ENCODE data around the gene RBBP9.

DNA sequence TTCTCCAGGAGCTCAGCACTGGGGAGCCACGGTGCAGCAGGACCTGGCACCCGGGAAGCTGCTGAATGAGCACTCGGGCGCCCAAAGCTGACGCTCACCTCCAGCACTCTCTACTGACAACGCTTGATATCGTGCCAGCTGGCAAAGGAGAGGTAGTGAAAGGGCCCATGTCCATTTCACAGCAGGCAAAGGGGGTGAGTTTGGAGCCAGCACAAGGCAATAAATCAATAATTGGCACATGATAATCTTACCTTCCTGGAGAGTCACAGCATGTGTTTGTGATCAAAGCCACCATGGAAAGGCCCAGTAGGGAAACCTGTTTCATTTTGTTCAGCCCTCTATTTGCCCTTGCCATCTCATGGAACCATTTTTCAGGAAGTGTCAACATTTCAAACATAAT is 46.9 kb upstream of the RBBP9 start:
- no peak for TF ChIP-seq EZH2 (IDR thresholded peaks at IDR 0.05; ENCODE audit: insufficient read depth, poor library complexity, severe bottlenecking)
- no peak for TF ChIP-seq EZH2phosphoT487 (IDR thresholded peaks at IDR 0.05; ENCODE audit: insufficient read depth, low read depth)
